ENCODE data around the gene GARIN3. TPM values are rescaled to one million over a fixed set of nuclear protein-coding genes. Genes with fewer than 3 reads are reported as not detected.

Gene GARIN3
- total RNA-seq, 1 donor from 2014 or later, result not detected

DNA sequence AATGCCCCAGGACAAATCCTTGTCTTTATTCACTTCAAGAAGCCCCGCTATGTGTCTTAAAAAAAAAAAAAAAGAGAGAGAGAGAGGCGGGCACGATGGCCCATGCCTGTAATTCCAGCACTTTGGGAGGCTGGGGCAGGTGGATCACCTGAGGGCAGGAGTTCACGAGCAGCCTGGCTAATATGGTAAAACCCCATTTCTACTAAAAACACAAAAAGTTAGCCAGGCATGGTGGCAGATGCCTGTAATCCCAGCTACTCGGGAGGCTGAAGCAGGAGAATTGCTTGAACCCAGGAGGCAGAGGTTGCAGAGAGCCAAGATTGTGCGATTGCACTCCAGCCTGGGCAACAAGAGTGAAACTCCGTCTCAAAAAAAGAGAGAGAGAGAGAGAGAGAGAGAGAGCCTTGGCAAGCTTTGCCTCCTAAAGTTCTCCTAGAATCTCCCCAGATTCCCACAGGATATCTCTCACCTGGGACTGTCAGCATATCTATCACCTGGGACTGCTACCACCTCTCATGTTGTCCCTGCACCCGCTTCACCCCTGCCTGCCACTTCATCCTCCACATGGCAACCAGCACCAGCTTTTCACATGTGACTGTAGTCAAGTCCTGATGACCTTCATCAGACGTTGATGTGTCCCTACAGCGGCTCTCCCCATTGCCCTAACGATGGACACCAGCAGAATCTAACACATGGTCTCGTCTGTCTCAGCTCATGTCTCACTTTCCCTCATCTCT lies 20.4 kb upstream of the GARIN3 start:
- intact Hi-C loops (cut with micrococcal nuclease), result loop anchor here (10.0 kb wide), 1 partner anchor 668 kb away; the partner anchor contains the start of gene CLINT1

DNA sequence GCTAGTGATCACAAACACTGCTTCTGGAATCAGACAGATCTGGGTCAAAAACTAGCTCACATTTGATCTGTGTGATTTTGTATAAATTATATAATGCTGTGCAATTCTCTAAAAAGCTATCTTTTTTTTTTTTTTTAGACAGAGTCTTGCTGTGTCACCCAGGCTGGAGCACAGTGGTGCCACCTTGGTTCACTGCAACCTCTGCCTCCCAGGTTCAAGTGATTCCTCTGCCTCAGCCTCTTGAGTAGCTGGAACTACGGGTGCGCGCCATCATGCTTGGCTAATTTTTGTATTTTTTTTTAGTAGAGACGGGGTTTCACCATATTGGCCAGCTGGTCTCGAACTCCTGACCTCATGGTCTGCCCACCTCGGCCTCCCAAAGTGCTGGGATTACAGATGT lies 19.1 kb upstream of the GARIN3 start:
- intact Hi-C loops (cut with micrococcal nuclease), result loop anchor here (10.0 kb wide), 1 partner anchor 670 kb away; the partner anchor contains the start of gene CLINT1

DNA sequence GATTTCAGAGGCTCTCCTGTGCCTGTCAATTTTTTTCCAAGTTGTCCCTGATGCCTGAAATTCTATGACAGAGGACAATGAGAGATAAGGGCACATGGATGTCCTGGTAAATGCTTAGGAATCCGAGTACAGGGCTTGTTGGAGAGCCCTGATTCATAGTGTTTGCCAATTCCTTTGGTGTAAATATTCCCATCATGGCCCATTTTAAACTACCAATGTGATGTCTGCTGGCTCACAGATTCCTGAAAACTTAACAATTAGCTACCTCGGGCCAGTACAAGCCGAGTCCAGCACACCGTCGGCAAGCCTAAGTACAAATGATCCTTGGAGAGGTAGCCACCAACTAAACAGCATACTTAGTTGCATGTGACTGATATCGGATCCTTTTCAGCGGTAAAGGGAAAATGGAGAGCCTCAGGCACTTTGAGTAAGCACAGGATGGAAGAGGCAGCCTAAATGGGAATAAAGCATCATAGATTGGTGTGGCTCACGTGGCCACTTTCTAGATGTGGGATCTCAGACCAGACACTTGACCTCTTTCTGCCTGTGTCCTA lies 18.1 kb upstream of the GARIN3 start:
- intact Hi-C loops (cut with micrococcal nuclease), result loop anchor here (10.0 kb wide), 1 partner anchor 671 kb away; the partner anchor contains the start of gene CLINT1

DNA sequence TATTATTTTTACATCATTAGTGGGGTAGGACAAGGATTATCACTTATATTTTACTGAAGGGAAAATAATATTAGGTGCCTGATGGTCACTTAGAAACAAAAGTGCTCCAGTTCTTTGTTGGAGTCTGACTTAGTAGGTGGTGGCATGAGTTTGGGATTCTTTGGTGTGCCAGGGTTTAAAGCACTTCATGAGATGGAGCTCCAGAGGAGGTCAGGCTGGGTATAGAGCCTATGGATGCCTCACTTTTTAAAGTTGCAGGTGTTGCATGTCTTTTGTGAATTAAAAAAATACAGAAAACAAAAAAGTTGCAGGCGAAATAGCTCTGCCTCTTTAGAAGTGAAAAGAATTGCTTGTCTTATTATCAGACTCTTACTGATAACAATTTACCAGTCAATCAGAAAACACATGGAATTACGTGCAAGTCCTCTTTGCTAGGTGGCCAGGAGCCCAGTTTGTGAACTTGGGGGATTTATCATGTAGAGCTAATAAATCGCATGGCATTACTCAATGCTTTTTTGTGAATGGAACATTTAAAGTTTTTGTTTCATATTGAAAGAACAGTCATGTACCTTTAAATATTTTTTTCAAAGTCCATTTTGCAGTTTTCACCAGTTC lies 16.2 kb upstream of the GARIN3 start:
- intact Hi-C loops (cut with micrococcal nuclease), result loop anchor here (1.0 to 10.0 kb wide), 2 partner anchors 11 to 673 kb away; partner anchors contain the start of gene CLINT1

DNA sequence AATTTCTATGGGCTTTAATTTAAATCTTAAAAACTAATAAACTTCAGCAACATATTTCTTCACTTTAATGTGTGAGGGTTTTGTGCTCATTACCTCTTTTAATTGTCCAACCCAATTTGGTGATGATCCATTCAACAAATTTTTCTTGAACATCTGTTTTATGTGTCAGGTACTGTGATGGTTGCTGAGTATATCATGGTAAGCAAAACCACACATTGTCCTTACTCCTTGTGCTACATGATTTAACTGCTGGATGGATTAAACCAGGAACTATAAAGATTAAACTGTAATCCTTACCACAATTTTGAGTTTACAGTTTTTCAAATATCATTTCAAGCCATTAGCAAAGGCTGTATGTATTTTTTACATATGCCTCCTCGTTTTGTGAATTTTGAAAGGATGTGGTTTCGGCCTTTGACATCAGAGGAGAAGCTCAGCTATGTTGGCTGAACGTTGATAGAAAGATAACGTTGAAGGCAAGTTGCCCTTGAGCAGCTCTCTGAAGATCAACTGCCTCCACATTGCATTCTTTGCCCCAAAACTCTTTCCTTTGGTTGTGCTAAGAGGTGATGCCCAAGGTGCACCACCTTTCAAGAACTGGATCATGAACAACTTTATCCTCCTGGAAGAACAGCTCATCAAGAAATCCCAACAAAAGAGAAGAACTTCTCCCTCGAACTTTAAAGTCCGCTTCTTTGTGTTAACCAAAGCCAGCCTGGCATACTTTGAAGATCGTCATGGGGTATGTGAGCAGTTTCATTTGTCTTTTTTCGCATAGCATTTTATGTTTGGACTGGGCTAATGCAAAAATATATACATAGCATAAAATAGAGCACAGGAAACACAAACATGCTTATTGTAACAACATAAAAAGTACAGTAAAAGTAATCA lies 14.6 kb upstream of the GARIN3 start, which contains the start of gene ITK:
ITK (plus strand) TSS at position 467 of the 891 bp plus-strand sequence; CDS start at position 605, 138 bp downstream.
- intact Hi-C loops (cut with micrococcal nuclease), result loop anchor here (1.0 to 10.0 kb wide), 10 partner anchors 8 to 674 kb away; partner anchors contain the start of genes CLINT1, GARIN3 and HAVCR2

DNA sequence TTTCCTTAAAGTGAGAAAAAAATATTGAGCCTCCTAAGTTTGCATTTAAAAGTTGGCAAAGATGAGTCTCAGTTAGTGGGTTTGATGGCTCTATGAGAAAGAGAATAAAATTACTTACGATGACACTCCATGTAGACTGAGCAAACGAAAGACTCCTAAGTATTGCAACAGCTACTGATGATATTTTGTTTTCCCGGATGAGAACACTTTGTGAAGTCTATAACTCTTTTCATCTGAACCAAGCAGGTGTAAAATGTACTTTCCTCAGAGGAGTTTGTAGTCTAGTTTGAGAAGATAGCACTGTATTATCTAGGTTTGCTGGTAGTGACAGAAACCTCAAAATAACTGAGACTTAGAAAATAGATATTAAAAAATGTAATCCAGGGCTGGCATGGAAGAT lies 12.9 kb upstream of the GARIN3 start:
- intact Hi-C loops (cut with micrococcal nuclease), result no loop called here

DNA sequence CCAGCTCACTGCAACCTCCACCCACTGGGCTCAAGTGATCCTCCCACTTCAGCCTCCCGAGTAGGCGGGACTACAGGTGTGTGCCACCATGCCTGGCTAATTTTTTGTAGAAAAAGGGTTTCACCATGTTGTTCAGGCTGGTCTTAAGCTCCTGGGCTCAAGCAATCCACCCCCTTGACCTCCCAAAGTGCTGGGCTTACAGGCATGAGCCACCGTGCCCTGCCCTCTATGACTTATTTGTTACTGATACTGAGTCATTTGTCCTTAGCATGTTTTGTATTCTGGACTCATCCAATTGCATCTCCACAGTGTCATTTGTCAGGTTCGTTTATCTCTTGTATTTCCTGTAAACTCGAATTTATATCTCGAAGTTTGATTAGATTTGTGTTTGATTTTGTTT lies 11.9 kb upstream of the GARIN3 start:
- intact Hi-C loops (cut with micrococcal nuclease), result no loop called here

DNA sequence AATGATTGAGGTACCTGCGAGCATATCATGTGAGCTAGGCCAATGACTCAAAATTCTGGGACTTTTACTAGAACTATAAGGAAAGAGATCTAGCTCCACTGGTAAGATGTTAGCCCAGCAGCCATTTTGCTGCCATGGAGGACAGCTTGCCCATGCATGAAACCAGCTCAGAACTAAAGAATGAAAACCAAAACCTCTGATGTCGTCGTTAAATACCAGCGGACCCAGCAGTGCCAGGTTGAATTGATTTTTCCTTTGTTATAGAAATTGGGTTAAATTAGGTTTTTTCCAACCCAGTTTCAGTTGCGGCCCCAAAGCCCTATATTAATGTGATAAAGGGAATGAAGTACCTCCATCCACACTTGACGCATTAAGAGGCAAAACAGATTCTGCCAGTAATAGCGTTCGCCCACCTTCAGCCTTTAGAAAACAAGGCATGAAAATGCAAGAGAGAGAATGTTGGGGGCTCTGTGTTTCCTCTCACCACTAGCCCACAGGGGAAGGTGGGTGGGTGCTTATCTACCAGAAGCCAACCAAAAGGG lies 9.1 kb upstream of the GARIN3 start:
- intact Hi-C loops (cut with micrococcal nuclease), result no loop called here

DNA sequence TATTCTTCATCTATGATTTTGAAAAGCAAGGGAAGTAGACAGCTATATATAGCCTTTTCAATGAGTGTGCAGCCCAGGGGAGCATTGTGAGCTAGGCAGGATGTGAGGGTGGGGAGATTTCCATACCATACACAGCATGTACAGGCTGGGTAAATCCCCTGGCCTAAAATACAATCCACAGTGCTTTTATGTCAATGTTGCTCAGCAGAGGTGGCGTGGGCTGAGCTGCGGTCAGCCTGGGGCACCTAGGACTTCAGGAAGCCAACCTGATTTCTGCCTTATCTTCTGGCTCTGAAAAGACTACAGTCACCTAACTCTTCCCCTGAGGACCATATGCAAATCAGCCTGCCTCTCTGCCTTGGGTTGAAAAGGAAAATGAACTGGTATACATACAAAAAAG lies 6.3 kb upstream of the GARIN3 start:
- intact Hi-C loops (cut with micrococcal nuclease), result loop anchor here (1.0 kb wide), 11 partner anchors 8 to 431 kb away; partner anchors contain the start of gene ITK

DNA sequence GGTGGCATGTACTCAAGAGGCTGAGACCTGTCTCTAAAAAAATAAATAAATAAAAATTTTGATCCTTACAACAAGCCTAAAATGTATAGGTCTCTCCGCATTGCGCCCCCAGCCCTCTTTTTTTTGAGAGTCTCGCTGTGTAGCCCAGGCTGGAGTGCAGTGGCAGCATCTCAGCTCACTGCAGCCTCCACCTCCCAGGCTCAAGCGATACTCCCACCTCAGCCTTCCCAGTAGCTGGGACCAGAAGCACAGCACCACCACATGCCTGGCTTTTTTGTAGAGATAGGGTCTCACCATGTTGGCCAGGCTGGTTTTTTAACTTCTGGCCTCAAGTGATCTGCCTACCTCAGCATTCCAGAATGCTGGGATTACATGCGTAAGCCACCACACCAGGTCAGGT lies 2.2 kb upstream of the GARIN3 start:
- intact Hi-C loops (cut with micrococcal nuclease), result no loop called here

DNA sequence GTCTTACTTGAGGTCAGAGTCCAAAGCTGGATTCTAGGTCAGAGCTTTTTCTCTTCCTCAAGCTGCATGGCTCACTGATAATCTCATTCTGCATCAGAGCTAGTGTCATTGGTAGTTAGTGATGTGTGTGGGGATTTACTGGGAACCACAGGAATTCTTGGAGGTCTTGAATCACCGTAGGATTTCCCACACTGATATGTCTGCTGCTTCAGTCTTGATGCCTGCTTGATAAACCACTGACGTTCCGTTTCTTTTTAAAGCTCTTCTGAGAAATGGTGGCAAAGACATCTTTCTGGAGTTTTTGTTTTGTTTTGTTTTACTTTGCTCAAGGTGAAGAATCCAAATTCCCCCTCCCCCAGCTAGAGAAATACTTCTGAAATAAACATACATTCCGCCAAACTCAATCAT lies 1.2 kb upstream of the GARIN3 start:
- intact Hi-C loops (cut with micrococcal nuclease), result loop anchor here (1.0 to 2.0 kb wide), 3 partner anchors 8 to 14 kb away; partner anchors contain the start of gene ITK

DNA sequence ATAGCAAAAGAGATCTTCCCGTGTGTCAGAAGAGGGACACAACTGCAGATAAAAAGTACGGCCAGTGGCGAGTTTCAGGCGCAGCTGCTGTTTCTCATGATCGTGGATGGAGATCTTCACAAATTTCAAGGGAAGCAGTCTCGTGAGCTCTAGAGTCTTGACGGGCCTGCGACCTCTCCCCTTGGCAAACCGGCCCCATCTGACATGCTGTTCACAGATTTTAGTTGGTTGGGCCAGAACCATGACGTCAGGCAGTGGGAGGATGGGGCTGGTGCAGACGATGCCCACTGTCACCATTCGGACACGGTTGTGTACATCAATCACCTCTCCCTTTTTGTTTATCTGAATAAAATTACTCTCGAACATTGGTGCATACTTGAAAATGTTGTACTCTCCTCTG lies 396 bp downstream of the GARIN3 start:
- intact Hi-C loops (cut with micrococcal nuclease), result loop anchor here (2.0 kb wide), 1 partner anchor 15 kb away; the partner anchor contains the start of gene ITK

DNA sequence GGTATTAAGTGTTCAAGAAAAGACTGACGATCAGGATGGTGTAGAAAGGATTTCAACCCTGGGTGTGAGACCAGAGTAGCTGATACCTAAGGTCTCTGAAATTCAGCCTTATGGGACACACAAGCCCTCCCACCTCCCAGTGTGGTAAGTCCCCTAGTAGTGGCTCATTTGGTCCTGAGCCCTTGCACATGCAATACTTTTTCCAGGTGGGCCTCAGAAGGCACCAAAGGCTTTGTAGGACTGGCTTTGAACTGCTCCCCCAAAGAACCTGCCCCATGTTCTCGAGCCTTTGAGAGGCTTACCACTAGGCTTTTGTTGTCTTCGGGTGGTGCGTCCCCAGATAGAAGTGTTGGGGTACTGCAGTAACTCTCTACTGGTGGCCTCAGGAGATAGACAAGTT lies 803 bp downstream of the GARIN3 start:
- intact Hi-C loops (cut with micrococcal nuclease), result no loop called here

DNA sequence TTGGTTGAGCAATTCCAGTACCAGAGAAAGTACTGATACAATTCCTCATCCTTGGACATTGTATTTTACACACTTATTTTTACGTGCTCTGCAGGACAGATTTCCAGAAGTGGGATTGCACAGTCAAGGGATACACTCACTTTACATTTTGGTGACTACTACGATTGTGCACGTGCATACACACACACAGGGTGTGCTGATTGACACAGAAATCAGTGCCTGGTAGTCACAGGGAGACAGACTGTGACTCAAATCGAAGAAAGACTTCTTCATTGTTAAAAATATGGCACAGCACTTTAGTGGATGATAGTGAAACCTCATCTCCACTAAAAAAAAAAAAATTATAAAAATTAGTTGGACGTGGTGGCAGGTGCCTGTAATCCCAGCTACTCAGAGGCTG lies 1.5 kb downstream of the GARIN3 start:
- intact Hi-C loops (cut with micrococcal nuclease), result no loop called here

DNA sequence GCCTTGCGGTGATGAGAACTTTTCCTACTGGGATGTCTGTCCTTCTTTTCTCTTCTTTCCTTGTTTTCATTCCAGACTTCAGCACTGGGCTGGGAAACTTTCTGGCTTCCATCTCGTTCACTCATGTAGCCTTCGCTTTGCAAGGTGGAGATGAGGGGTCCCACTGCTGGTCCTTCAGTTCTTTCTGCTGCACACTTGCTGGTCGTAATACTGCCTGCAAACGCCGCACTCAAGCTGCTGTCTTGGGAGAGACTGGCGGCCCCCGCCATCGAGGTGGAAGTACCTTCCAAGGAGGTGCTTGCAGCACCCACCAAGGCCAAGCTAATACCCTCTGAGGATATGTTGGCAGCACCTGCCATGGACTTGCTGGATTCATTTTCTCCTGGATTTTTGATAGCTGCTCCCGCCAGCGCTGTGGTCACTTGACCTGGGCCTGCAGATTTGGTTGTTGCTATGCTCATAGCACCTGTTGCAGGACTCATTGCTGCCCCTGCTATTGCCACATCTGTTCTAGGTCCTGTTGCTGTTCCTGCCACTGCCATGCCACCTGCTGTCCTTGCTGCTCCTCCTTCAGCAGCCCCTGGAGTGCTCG lies 3.0 kb downstream of the GARIN3 start:
- intact Hi-C loops (cut with micrococcal nuclease), result no loop called here

DNA sequence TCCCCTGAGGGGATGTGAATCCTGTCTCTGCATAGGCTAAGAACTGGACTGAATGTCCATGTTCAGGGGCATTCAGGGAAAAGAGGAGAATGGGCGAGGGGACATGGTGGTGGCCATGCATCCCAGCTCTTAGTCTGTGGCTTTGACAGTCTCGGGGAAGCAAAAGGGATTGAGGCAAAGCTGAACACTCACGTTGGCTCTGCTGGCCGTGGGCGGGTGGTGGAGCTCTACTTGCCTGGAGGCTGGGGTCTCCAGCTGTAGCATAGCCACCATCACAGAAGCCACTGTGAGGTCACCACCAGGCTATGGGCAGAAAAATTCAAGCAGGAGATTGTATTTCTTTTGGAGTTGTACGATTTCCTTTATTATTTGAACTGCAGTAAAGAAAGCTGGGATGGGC lies 4.1 kb downstream of the GARIN3 start:
- intact Hi-C loops (cut with micrococcal nuclease), result no loop called here

DNA sequence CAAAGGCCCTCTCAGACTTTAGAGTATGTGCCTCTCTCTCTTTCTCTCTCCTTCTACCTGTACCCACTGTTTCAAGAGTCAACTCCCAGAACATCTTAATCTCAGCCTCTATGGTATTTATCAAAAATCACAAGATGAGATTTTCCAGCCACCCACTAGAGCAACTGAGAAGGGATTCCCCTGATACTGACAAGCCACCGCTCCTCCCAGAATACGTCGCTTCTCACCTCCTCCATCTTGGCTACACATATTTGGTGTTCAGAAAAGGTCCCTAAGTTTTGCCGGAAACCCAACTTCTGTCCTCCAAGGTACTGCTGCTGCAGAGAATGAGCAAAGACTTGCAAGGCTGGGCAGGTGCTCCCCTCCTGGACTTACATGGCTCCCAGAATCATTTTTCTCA lies 6.1 kb downstream of the GARIN3 start:
- intact Hi-C loops (cut with micrococcal nuclease), result no loop called here

DNA sequence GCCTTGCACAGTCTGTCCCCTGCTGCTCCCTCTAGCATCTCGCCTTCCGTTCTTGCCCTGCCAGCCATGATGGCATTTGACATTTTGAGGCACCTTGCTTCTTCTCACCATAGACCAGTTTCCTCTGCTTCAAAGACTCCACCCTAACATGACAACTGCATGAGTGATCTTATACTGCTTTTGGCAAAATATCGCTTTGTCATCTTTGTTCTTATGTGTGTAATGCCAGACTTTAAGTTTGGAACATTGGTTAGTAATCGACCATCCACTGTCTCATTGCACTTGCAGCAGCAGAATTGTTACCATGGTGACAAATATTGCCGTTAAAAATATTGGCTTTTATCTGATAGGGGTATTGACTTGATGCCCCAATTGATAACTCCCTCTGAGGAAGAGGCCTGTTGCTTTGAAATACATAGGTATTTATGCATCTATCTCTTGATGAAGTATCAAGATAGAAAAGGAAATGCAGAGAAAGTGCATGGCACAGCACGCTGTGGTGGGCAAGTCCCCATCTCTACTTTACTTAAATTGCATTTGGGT lies 6.8 kb downstream of the GARIN3 start:
- intact Hi-C loops (cut with micrococcal nuclease), result loop anchor here (1.0 kb wide), 2 partner anchors 8 to 13 kb away; no protein-coding TSS in a partner anchor

DNA sequence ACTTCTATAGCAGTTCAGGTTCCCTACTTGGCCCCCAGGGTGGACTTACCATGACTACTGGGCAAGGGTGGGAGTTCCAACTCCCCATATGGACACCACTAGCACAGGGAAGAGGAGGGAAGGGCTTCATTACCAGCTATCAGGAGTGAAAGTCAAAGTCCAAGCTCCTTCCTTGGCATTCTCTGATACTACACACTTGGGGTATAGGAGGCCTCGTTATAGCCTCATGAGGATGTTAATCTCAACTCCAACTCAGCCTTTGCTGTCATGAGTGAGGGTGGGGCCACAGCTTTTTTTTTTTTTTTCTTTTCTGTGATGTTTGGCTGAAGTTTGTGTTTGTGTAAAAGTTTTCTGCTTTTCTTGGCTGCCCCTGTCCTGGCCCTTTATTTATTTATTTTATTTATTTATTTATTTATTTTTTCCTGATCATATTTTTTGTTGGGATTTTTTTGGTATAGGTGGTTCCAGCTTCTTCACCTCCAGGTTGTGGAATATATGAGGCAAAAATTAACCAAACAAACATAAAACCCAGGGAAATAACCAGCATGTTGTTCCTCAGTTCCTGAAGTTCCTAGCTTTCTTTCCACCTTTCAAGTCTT lies 8.7 kb downstream of the GARIN3 start:
- intact Hi-C loops (cut with micrococcal nuclease), result no loop called here
